Endothelial cell (in vitro differentiated cells): ENCODE data around the gene CADPS. TPM values are rescaled to one million over a fixed set of nuclear protein-coding genes. Genes with fewer than 3 reads are reported as not detected.

Experiments
- DNase-seq: peaks from one replicate; pipeline ENCODE4 v3.0.0; 2021; ENCODE audit warnings: low spot score
- H3K27ac Mint-ChIP-seq: one replicate; pipeline ENCODE4 v1.8.0; 2021; ENCODE audit warnings: mixed read lengths, inconsistent platforms; ENCODE audit not compliant: unreplicated experiment
- H3K27me3 Mint-ChIP-seq: one replicate; pipeline ENCODE4 v1.8.0; 2021; ENCODE audit warnings: mild to moderate bottlenecking, moderate library complexity, mixed read lengths, inconsistent platforms; ENCODE audit not compliant: unreplicated experiment
- H3K36me3 Mint-ChIP-seq: one replicate; pipeline ENCODE4 v1.8.0; 2021; ENCODE audit warnings: mild to moderate bottlenecking, low read depth, mixed read lengths, inconsistent platforms; ENCODE audit not compliant: unreplicated experiment
- H3K4me1 Mint-ChIP-seq: one replicate; pipeline ENCODE4 v1.8.0; 2021; ENCODE audit warnings: mild to moderate bottlenecking, mixed read lengths, inconsistent platforms; ENCODE audit not compliant: unreplicated experiment
- H3K4me3 Mint-ChIP-seq: one replicate; pipeline ENCODE4 v1.8.0; 2021; ENCODE audit warnings: mild to moderate bottlenecking, mixed read lengths, inconsistent platforms; ENCODE audit not compliant: unreplicated experiment
- H3K9me3 Mint-ChIP-seq: one replicate; pipeline ENCODE4 v1.8.0; 2021; ENCODE audit warnings: mixed read lengths, inconsistent platforms; ENCODE audit not compliant: unreplicated experiment
- total RNA-seq: library from RNA; stranded (reverse); fragmentation: NEBNext Ultra II Directional; extraction: Animal tissue kit (Norgen Biotek cat#: 25700); gene quantifications from one replicate; pipeline ENCODE4 v1.2.1, GENCODE V29; 2021; ENCODE audit not compliant: unreplicated experiment
- TF ChIP-seq, protein P1 (sequence below): fragments of 200-600 bp; sonication (generic); IDR thresholded peaks from one replicate; pipeline ENCODE4 v1.5.0; 2021; ENCODE audit warnings: antibody characterized with exemption; ENCODE audit not compliant: unreplicated experiment

Gene CADPS
- total RNA-seq, 1 donor from 2014 or later: 0.26 TPM

DNA sequence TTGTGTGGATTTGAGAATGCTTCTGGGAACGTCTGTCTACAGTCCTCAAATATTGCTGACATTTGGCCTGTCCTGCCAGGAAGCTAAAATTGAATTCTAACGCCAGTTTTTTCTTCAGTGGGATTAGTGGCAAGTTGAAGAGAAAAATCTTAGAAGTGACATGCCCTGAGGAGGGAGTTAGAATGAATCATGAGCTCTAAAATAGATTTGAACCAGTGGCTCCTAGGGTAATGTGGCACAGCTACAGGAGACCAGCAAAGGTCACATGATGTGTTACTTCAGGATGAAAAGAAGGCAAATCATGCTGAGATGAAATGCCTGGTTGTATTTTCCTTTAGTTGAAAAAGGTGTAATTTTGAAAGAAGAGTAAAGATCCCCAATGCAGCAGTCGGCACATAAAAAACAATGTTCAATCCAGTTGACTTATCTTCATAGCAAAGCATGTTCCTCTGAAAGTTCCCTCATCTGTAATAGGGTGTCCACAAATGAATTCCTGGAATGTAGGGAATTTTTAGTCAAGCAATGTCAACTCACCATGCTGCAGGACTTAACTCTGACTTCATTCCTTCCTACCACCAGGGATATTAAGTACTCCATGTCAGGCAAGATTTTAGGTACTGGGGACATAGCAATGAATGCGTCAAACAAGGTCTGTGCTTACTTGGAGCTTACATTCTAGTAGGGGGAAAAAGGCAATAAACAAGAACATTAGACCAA is 171.6 kb downstream of the CADPS start:
- Mint-ChIP-seq H3K27ac (no peak overlapping the region), H3K9me3 (no peaks in the 10 kb centered on the region)

DNA sequence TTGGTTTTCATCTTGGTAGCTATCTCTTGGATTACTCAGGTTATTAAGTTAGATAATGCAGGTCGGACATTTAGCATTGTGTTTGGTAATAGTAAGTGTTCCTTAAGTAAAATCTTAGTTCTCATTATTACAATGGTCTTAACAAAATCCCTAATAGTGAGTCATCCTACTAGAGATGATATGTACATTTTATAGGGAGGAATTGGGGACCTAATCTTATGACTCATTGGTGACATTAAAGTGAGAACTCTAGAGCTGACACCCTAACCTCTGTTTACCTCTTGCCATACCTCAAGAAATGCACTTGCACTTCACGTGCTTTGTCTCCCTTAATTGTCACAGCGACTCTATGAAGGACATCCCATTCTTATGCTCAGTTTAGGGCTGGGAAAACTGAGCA is 174.9 kb downstream of the CADPS start:
- H3K4me3 Mint-ChIP-seq: no peak overlapping the region
- no peak overlapping the region for H3K27ac Mint-ChIP-seq
- no peaks in the 10 kb centered on the region for H3K4me1 Mint-ChIP-seq
- peaks cover 2% of the 10 kb centered on the region for H3K27me3 Mint-ChIP-seq
- no peaks in the 10 kb centered on the region for H3K36me3 Mint-ChIP-seq
- no peak for DNase-seq
- H3K9me3 Mint-ChIP-seq: no peaks in the 10 kb centered on the region
- TF ChIP-seq, protein P1, sequence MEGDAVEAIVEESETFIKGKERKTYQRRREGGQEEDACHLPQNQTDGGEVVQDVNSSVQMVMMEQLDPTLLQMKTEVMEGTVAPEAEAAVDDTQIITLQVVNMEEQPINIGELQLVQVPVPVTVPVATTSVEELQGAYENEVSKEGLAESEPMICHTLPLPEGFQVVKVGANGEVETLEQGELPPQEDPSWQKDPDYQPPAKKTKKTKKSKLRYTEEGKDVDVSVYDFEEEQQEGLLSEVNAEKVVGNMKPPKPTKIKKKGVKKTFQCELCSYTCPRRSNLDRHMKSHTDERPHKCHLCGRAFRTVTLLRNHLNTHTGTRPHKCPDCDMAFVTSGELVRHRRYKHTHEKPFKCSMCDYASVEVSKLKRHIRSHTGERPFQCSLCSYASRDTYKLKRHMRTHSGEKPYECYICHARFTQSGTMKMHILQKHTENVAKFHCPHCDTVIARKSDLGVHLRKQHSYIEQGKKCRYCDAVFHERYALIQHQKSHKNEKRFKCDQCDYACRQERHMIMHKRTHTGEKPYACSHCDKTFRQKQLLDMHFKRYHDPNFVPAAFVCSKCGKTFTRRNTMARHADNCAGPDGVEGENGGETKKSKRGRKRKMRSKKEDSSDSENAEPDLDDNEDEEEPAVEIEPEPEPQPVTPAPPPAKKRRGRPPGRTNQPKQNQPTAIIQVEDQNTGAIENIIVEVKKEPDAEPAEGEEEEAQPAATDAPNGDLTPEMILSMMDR: no peak

More for the DNA sequence above, 171.6 kb downstream of the CADPS start:
- DNase-seq: no peak
- Mint-ChIP-seq H3K27me3 (peaks cover 2% of the 10 kb centered on the region), H3K4me1 (peaks cover 3% of the 10 kb centered on the region), H3K4me3 (no peak overlapping the region), H3K36me3 (no peaks in the 10 kb centered on the region)
- TF ChIP-seq, protein P1: no peak

DNA sequence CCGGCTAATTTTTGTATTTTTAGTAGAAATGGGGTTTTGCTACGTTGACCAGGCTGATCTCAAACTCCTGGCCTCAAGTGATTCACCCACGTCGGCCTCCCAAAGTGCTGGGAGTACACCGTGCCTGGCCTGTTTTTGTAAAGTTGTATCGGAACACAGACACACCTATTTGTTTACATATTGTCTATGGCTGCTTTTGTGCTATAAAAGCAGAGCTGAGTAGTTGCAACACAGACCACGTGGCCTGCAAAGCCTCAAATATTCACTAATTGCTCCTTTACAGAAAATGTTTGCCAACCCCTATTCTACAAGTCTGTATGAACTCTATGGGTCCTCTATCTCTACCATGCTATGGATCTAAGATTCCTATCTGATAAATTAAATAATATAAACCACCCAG is 175.5 kb downstream of the CADPS start:
- no peak overlapping the region for H3K27ac Mint-ChIP-seq
- DNase-seq: no peak
- TF ChIP-seq, protein P1: no peak
- H3K4me1 Mint-ChIP-seq: no peaks in the 10 kb centered on the region
- no peaks in the 10 kb centered on the region for H3K9me3 Mint-ChIP-seq
- H3K36me3 Mint-ChIP-seq: no peaks in the 10 kb centered on the region
- H3K4me3 Mint-ChIP-seq: no peak overlapping the region
- H3K27me3 Mint-ChIP-seq: peaks cover 2% of the 10 kb centered on the region

DNA sequence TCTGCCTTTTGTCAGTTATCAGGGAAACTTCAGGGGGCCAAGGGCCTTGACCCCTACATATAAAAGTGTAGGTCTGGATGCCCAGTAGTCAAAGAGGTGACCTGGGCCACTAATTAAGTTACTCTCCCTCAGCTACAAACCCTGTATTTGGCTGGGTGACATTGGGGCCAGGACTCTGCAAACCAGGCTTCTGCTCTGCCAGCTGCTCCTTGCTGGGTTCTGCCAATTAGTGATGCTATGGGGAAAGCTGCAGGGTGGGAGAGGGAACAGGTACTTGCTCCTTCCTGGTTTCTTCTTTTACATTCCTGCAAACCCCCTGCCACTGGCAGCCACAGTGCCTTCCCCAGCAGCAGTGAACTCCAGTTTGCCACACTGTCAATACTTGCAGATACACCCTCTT is 179.2 kb downstream of the CADPS start:
- Mint-ChIP-seq H3K4me3 (no peak overlapping the region), H3K9me3 (no peaks in the 10 kb centered on the region), H3K27me3 (peaks cover 2% of the 10 kb centered on the region), H3K4me1 (no peaks in the 10 kb centered on the region), H3K36me3 (no peaks in the 10 kb centered on the region), H3K27ac (no peak overlapping the region)
- TF ChIP-seq, protein P1: no peak
- no peak for DNase-seq

DNA sequence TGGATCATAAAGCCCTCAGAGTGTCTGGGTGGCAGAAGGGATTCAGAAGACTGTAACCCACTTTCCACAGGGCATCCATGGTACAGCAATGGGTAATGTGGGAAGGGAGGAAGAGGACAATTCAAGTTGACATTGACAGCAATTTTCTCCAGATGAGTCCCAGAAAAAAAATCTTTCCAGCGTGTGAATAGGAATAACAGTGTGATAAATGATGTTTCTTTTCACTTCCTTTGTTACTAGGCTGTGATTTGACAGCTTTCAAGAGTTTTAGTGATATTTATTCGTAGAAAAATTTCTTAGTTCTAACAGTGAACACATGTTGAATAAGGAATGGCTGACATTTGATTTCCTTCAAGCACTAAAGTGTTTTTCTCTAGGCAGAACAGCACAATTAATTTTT is 186.4 kb downstream of the CADPS start:
- Mint-ChIP-seq H3K36me3 (no peaks in the 10 kb centered on the region), H3K27ac (no peak overlapping the region), H3K4me1 (no peaks in the 10 kb centered on the region), H3K9me3 (no peaks in the 10 kb centered on the region), H3K27me3 (no peaks in the 10 kb centered on the region), H3K4me3 (no peak overlapping the region)
- TF ChIP-seq, protein P1: no peak
- DNase-seq: no peak
